Muscle of leg (tissue), 16 donors: ENCODE results near the gene TSEN2. TPM values are rescaled to one million over a fixed set of nuclear protein-coding genes. Genes with fewer than 3 reads are reported as not detected.

Source experiments
- DNase-seq: peaks from one replicate; pipeline ENCODE4 v3.0.0; 2013
- H3K27ac ChIP-seq: one replicate; pipeline ENCODE4 v1.5.1; 2013; ENCODE audit warnings: mild to moderate bottlenecking, low read length, control low read depth
- H3K27me3 ChIP-seq: one replicate; pipeline ENCODE4 v1.6.1; 2013; ENCODE audit warnings: low read length; ENCODE audit not compliant: control insufficient read depth, insufficient read depth
- H3K36me3 ChIP-seq: one replicate; pipeline ENCODE4 v1.6.1; 2013; ENCODE audit warnings: low read length; ENCODE audit not compliant: control insufficient read depth, insufficient read depth
- H3K4me1 ChIP-seq: one replicate; pipeline ENCODE4 v1.6.1; 2013; ENCODE audit warnings: low read length; ENCODE audit not compliant: control insufficient read depth, insufficient read depth
- H3K4me3 ChIP-seq: one replicate; pipeline ENCODE4 v1.5.1; 2013; ENCODE audit warnings: low read length, control low read depth
- H3K9me3 ChIP-seq: replicated peaks from 2 replicates; pipeline ENCODE4 v1.6.1; 2013; ENCODE audit warnings: low read depth, low read length; ENCODE audit not compliant: control insufficient read depth
- WGBS: methylation state at CpG from one replicate; pipeline ENCODE4 v1.1.5; 2013; ENCODE audit warnings: missing lambda C conversion rate; ENCODE audit not compliant: insufficient coverage; 5-methylcytosine and 5-hydroxymethylcytosine counted together
- long read RNA-seq, 11 donors: transcript quantifications; one replicate each; lab custom pipeline, GENCODE V29; 2026
- polyA plus RNA-seq, 8 donors: library from polyadenylated mRNA; unstranded; fragments of 120-200 nt; gene quantifications; one replicate each; pipeline versions ENCODE4 v1.2.1 to v1.2.3, GENCODE V29; 2013; ENCODE audit warnings: inconsistent platforms in 1 of 8, low replicate concordance in 1 of 8; ENCODE audit not compliant: insufficient read length in 8 of 8, insufficient read depth in 1 of 8
- total RNA-seq: library from RNA; stranded (reverse); fragments of 120-200 nt; gene quantifications from one replicate; pipeline ENCODE4 v1.2.4, GENCODE V29; 2013

TSEN2 gene
- total RNA-seq: 16.4 TPM
- polyA plus RNA-seq: 10 to 100 TPM in 4 of 8 donors, 1 to 10 TPM in 4; 7.8 to 13.1 (median 10.4) TPM
- long read RNA-seq, donor 1: 0 reads
- long read RNA-seq, donor 2: 0 reads
- long read RNA-seq, donor 3, partial matches to known transcripts: 0 of 1 reads
- long read RNA-seq, donor 3, other reads (novel, unspliced or antisense): 0 of 1 reads
- long read RNA-seq, donor 4: 0 reads
- long read RNA-seq, donor 5, partial matches to known transcripts: 0 of 1 reads
- long read RNA-seq, donor 5, other reads (novel, unspliced or antisense): 0 of 1 reads
- long read RNA-seq, donor 6: 0 reads
- long read RNA-seq, donor 7: 0 reads
- long read RNA-seq, donor 8: 0 reads
- long read RNA-seq, donor 9: 0 reads
- long read RNA-seq, donor 10: 0 reads
- long read RNA-seq, donor 11, partial matches to known transcripts: 0 of 1 reads
- long read RNA-seq, donor 11, other reads (novel, unspliced or antisense): 0 of 1 reads

DNA sequence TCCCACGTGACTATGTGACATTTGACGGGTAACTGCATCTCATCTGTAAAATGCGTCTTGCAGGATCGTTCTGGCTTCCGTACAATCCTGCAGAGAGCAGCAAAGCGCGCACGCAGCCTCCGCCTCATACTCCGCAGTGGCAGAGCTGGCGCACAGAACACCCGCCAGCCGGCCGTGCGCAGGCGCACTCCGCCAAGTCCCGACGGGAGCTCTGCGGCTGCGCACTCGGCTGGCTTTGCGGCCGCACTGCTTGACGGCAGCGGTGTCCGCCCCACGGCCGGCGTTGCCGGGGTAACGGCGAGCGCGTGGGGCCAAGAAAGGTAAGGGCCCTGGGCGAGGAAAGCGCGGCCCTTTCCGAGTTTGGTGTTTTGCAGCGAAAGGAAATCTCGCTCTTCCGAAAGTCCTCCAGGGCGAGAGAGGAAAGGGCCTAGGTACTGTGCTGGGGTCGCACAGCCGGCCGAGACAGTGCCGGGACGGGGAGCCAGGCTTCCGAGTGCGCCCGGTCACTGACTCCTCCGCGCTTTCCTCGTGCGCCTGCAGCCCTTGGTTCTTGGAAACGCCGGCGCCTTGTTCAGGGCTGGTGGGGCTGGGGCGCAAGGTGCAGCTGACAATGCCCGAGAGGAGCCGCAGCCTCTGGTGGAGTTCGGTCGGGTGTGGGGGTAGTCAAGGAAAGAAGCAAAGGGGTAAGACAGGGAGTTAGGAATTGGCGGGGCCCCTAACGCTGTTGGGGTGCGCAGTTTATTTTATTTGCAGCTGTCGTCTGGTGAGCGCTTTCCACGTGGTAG is at the start of gene TSEN2:
Gene TSEN2 (plus strand): TSS at position 283 of the 785 bp plus-strand sequence. CDS start 5,321 bp downstream, outside the sequence.
- H3K4me3 ChIP-seq: peak within 1 kb of the TSS; percentile 67
- peaks cover 4% of the 10 kb centered on the region for H3K27me3 ChIP-seq
- peak; percentile 97 for DNase-seq
- peaks cover 22% of the 10 kb centered on the region for H3K4me1 ChIP-seq
- no peaks in the 10 kb centered on the region for H3K9me3 ChIP-seq
- H3K27ac ChIP-seq: peak within 1 kb of the TSS; percentile 40
- under 1% methylated on average over 61 of the region's 69 CpGs for WGBS
- peaks cover 6% of the 10 kb centered on the region for H3K36me3 ChIP-seq

DNA sequence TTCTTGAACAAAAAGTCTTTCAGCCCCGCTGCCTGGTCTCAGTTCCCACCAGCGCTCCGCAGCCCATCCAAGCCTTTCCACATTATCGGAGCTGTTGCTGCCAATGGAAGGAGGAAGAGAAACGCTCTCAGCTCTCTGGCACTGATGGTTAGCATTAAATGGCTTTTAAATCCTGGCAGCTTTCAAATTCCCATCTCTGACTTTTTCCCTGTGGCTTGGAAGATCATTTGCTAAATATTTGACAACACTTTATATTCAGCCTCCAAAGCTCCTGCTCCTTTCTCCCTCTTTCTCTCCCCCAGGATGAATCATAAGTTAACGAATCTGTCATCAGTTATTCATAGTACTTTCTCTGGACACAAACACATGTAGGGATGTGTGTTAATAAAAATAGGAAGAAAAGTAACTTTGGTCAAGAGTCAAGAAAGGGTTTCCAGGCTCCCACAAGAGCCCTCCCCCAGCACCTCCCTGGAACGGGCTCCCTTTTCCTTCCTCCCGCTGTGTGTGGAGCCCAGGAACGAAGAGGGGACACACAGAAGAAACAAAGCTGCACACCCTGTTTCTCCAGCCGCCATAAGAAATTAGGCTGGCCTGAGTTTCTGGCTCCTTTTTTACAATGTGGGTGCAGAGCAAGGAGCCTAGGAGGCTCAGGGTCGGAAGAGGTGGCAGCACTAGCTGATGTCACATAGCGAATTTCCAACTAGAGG is 47.6 kb upstream of the TSEN2 start:
- peak; percentile 94 for DNase-seq
- Histone ChIP-seq H3K4me1 (peaks cover 30% of the 10 kb centered on the region), H3K4me3 (no peak overlapping the region), H3K27ac (peak overlapping the region; percentile 52), H3K9me3 (no peaks in the 10 kb centered on the region), H3K36me3 (no peaks in the 10 kb centered on the region), H3K27me3 (peaks cover 12% of the 10 kb centered on the region)
- WGBS: 20% methylated on average over 8 of the region's 12 CpGs

DNA sequence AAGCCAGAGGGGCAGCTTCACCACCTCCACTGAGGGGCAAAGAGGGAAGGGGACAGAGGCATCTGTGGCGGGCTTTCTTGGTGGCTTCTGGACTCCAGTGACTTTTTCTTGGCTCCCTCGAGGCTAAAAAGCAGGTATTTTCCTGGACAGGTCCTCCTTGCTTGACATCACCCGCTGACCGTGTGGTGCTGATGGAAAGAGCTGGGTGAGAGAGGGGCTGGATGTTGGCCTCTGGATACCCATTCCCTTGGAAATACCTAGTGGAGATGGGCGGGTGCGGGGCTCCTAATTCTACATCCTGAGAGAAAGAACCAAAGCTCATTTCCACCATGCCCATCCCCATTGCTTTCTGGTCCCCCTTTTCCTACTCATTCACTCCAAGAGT is 47.1 kb upstream of the TSEN2 start:
- whole genome bisulfite sequencing: no CpG with 5 or more reads among the region's 6 CpGs
- Histone ChIP-seq H3K4me1 (peaks cover 33% of the 10 kb centered on the region), H3K27ac (no peak overlapping the region), H3K27me3 (peaks cover 16% of the 10 kb centered on the region), H3K9me3 (no peaks in the 10 kb centered on the region), H3K36me3 (no peaks in the 10 kb centered on the region), H3K4me3 (no peak overlapping the region)
- no peak for DNase-seq

DNA sequence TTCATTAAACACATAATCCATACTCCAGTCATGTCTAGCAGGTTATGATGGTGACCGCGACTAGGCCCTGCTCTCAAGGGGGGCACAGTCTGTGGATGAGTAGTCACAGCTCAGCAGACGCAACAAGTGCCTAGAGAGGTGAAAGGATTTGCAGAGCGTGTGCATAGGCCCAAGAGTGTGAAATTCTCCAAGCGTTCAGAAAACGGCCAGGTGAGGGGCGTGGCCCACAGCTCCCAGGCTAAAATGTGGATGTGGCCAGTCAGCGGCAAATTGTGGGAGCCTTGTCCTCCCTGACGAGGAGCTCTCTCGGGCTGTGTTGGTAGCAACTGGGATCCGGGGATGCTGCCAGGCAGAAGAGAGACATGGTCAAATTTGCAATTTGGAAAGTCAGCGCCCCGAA is 46.4 kb upstream of the TSEN2 start:
- H3K4me1 ChIP-seq: peaks cover 38% of the 10 kb centered on the region
- DNase-seq: no peak
- H3K36me3 ChIP-seq: no peaks in the 10 kb centered on the region
- H3K9me3 ChIP-seq: no peaks in the 10 kb centered on the region
- peaks cover 22% of the 10 kb centered on the region for H3K27me3 ChIP-seq
- no peak overlapping the region for H3K4me3 ChIP-seq
- no peak overlapping the region for H3K27ac ChIP-seq
- WGBS: 90% methylated on average over 10 of the region's 13 CpGs

DNA sequence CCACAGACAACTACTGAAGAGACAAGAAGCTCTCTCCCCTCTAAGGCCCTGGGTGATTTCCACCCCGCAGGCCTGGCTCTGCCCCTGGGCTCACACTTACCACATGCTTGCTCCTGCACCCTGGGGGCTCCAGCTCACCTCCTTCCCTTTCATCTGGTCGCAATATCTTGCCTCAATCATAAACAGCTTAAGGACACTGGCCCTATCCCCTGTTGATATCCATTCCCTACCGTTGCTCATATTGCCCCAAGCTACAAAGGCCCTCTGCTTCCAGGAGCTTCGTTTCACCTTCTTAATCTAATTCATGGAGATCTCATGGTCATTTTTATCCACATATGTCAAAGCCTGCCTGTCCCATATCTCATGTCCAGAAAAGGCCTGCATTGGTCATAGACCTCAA is 46.0 kb upstream of the TSEN2 start:
- H3K27me3 ChIP-seq: peaks cover 23% of the 10 kb centered on the region
- DNase-seq: no peak
- H3K4me3 ChIP-seq: no peak overlapping the region
- H3K4me1 ChIP-seq: peaks cover 43% of the 10 kb centered on the region
- H3K27ac ChIP-seq: no peak overlapping the region
- H3K9me3 ChIP-seq: no peaks in the 10 kb centered on the region
- H3K36me3 ChIP-seq: no peaks in the 10 kb centered on the region
- WGBS: 87% methylated on average over 4 of the region's 4 CpGs

DNA sequence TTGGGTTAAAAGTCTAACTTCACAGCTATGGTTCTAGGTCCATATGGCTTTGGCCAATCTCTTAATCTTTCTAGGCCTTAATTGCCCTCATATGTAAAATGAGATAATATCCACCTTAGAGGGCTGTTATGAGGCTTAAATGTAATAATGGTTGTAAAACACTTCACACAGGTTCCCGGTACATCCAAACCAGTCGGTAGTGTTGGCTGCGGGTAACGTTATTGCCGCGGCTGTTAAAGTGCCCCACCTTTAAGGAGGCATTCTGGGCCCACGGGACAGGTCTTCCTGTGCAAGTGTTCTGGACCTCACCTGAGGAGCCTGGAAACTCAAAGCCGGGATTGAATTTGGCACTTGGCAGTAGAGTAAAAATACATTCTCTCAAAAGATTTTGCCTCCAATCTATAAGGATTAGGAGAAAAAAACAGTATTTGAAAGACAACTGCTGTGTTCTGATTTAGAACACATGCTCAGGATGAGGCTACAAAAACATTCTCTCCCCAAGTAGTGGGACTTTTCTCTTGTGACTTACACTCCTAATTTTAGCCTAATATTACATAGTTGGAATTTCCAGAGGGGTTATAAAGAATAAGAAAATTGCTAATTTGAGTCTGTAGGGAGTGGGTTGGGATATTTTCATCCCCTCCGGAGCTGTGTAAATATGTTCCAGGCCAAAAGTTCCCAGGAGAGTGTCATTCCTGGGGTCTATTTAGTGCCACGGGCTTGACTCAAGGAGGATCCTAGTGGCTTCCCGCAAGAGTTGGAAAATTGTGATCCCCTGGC is 44.9 kb upstream of the TSEN2 start:
- Histone ChIP-seq H3K4me3 (no peak overlapping the region), H3K9me3 (no peaks in the 10 kb centered on the region), H3K4me1 (peaks cover 48% of the 10 kb centered on the region), H3K36me3 (no peaks in the 10 kb centered on the region), H3K27ac (no peak overlapping the region), H3K27me3 (peaks cover 32% of the 10 kb centered on the region)
- peak; percentile 40 for DNase-seq
- 67% methylated on average over 8 of the region's 11 CpGs for WGBS

DNA sequence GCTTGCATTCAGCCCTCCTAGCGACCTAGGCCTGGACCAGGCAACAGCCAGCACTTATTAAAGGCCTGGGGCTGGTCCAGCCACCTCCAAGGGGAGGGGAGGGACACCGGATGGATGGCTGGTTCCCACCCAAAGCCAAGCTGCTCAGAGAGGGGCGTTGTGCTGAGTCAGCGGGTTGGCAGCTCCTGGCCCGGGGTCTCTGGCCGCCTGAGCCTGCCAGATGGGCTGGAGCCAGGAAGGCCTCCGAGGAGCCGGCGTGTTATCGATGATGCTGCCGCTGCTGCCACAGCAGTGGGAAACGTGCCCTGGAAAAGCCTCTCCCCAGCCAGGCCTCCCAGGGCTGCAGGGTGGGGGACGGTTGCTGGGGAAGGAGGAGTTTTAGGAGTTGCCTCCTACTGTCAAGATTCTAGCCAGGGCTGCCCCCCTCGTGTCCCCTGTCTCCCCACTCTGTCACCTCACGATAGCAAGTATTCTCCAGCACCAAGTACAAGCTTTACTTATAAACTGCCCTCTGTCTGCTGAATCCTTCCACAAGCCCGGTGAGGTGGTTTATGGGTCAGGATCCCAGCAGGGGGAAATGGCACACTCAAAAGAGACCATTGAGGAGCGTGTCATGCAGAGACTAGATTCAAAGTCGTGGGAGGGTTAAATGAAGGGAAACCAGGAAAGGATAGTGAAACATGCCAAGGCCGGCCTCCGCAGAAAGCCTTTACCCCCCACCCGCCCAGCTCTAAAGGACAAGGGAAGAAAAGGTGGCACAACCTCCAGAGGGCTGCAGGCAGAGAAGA is 43.2 kb upstream of the TSEN2 start:
- H3K9me3 ChIP-seq: no peaks in the 10 kb centered on the region
- 12% methylated on average over 15 of the region's 21 CpGs for WGBS
- peaks cover 51% of the 10 kb centered on the region for H3K4me1 ChIP-seq
- H3K27me3 ChIP-seq: peaks cover 44% of the 10 kb centered on the region
- DNase-seq: peak; percentile 87
- no peak overlapping the region for H3K27ac ChIP-seq
- no peak overlapping the region for H3K4me3 ChIP-seq
- no peaks in the 10 kb centered on the region for H3K36me3 ChIP-seq

DNA sequence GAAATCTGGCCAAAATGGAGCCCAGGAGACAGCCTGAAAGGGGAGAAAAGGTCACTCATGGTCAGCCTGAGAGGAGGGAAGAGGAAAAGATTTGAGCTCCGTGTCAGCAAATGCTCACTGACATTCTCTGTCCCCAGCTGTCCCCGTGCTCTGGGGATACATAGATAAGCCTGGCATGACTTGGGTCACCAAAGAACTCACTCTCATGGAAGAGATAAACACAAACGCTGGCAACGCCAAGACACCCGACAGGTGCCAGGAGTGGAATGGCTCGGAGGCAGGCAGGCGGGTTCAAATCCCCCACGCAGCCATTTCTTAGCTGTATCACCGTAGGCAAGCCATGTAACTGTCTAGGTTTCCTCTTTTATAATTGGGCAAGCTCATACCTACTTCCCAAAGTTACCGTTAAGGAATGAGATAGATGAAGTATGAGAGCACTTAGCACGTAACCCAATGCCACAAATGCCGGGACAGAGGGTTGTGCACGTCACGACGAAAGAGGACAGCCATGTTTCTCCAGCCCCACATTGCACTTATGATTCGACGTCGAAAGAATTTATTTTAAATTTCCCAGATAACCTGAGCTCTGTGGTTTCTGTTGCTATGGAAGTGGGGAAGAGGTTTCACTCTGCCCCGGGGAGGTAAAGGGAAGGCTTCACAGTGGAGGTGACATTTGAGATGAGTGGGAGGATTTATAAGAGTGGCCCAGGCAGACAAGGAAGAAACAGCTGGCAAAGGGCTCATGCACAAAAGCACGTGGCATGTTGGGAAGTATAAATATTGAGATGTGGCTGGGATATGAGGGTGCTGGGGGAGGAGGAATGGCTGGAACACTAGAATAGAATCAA is 41.4 kb upstream of the TSEN2 start:
- 65% methylated on average over 11 of the region's 20 CpGs for WGBS
- Histone ChIP-seq H3K27me3 (peaks cover 46% of the 10 kb centered on the region), H3K9me3 (no peaks in the 10 kb centered on the region), H3K27ac (no peak overlapping the region), H3K36me3 (no peaks in the 10 kb centered on the region), H3K4me3 (no peak overlapping the region), H3K4me1 (peaks cover 40% of the 10 kb centered on the region)
- peak; percentile 17 for DNase-seq
